K562 (cell line): Measurements from ENCODE around the gene PMIS2. TPM values are rescaled to one million over a fixed set of nuclear protein-coding genes. Genes with fewer than 3 reads are reported as not detected.
A peak's percentile ranks its signal among the peaks of the same experiment; 100 is the strongest.

ENCODE experiments used
- CBFA2T3 ChIP-seq: fragments of 450-650 bp; IDR thresholded peaks from 2 replicates; pipeline ENCODE4 v1.6.1; 2017
- CCNT2 ChIP-seq: IDR thresholded peaks from 2 replicates; pipeline ENCODE4 v1.6.1; 2011; ENCODE audit warnings: borderline replicate concordance, low read depth, mild to moderate bottlenecking, moderate library complexity, mixed read lengths, low read length; ENCODE audit not compliant: insufficient read length; ENCODE audit errors: extremely low read depth
- CSDE1 ChIP-seq, 2 experiments: fragments of 450-650 bp; IDR thresholded peaks; 2 replicates each; pipeline ENCODE4 v1.6.1; 2016; ENCODE audit warnings: mild to moderate bottlenecking in 1 of 2
- CTCF ChIP-seq, 3 experiments: IDR thresholded peaks in 2 of 3; conservative IDR thresholded peaks in 1 of 3; 2 replicates each; pipeline ENCODE4 v1.5.1; 2011 to 2012; ENCODE audit warnings: low read length in 3 of 3, mild to moderate bottlenecking in 3 of 3, control low read depth in 2 of 3, improper control_type of control experiment in 1 of 3, inconsistent platforms in 1 of 3, low read depth in 1 of 3, mixed read lengths in 1 of 3, moderate library complexity in 1 of 3; ENCODE audit not compliant: insufficient read depth in 2 of 3
- GMEB1 ChIP-seq: fragments of 250-450 bp; sonication (Bioruptor Pico); IDR thresholded peaks from 2 replicates; pipeline ENCODE4 v1.4.0; 2020; ENCODE audit warnings: mild to moderate bottlenecking
- HOMEZ ChIP-seq: fragments of 250-450 bp; sonication (Bioruptor Pico); IDR thresholded peaks from 2 replicates; pipeline ENCODE4 v1.4.0; 2020; ENCODE audit warnings: mild to moderate bottlenecking, moderate library complexity
- KLF10 ChIP-seq: fragments of 250-450 bp; sonication (Bioruptor Pico); IDR thresholded peaks from 2 replicates; pipeline ENCODE4 v1.6.1; 2021; ENCODE audit warnings: matching md5 sums
- NR0B1 ChIP-seq: fragments of 450-650 bp; IDR thresholded peaks from one replicate; pipeline ENCODE4 v1.6.1; 2018; ENCODE audit warnings: mild to moderate bottlenecking, moderate library complexity; ENCODE audit not compliant: partially characterized antibody
- RERE ChIP-seq: sonication (generic); formaldehyde crosslinking; IDR thresholded peaks from 2 replicates; pipeline ENCODE4 v1.8.0; 2023; ENCODE audit warnings: missing genetic modification reagents, mild to moderate bottlenecking, borderline replicate concordance
- ZFX ChIP-seq: sonication (generic); formaldehyde crosslinking; IDR thresholded peaks from 2 replicates; pipeline ENCODE4 v1.8.0; 2022; ENCODE audit warnings: mild to moderate bottlenecking, missing genetic modification reagents, moderate library complexity
- polyA plus RNA-seq, 8 experiments: library from polyadenylated mRNA; depleted of rRNA in 4 of 8; stranded (reverse) in 5 of 8; unstranded in 3 of 8; fragments of >200 nt; fragmentation: Nextera tagmentation in 2 of 8; fragmentation: Illumina TruSeq in 1 of 8; extraction: Ambion mirVana in 2 of 8; extraction: Trizol in 1 of 8; gene quantifications; 2 replicates each; pipeline versions ENCODE4 v1.2.1 to v1.2.3, GENCODE V29; 2011 to 2014; ENCODE audit warnings: inconsistent platforms in 1 of 8, missing spikeins in 1 of 8
- total RNA-seq, 7 experiments: library from RNA; depleted of rRNA in 6 of 7; stranded (reverse); fragments of >200 nt in 6 of 7; fragmentation: Illumina TruSeq in 2 of 7; extraction: Trizol in 2 of 7; gene quantifications; 2 replicates each; pipeline versions ENCODE4 v1.2.1 to v1.2.3, GENCODE V29; 2011 to 2021; ENCODE audit warnings: low replicate concordance in 1 of 7

PMIS2 gene
- total and polyA plus RNA-seq, 9 of the 15 experiments (the other 6 are each of a cell fraction or from before 2014, with no cell fraction given) = not detected

- TF ChIP-seq CCNT2 (peak; percentile 60), NR0B1 (no peak), CSDE1 (IDR thresholded peaks at IDR 0.05) (peak in 1 of 2 experiments; percentile 67; a peak in 1 of 4 replicates), ZFX (CRISPR knock-in tag) (peak; percentile 95), KLF10 (no peak), HOMEZ (CRISPR knock-in tag) (0 out of 2 replicates have a peak, but pooled peaks have one; percentile 7), CTCF (IDR thresholded peaks at IDR 0.05 in 2 of 3, conservative IDR thresholded peaks at IDR 0.05 in 1 of 3; ENCODE audit: insufficient read depth in 2 of 3, low read depth in 1 of 3, low read length in 3 of 3) (no peak), GMEB1 (CRISPR knock-in tag) (peak; percentile 56), CBFA2T3 (no peak), RERE (CRISPR knock-in tag) (no peak)
Observed at GRCh38 chr19:35545001-35545854, 40.7 kb upstream of the PMIS2 start, which contains the start of gene TMEM147 (continued).
